HG02798 (cell line): Measurements from ENCODE around the gene MGMT.

Experiments used
- ATAC-seq: cut with Tn5 transposase; IDR thresholded peaks from one replicate; pipeline ENCODE4 v1.9.1; 2021; ENCODE audit warnings: mild to moderate bottlenecking; ENCODE audit not compliant: unreplicated experiment, poor library complexity

The MGMT gene

GRCh38 chr10:129449893-129450292 lies 17.1 kb upstream of the MGMT start:
- no peak for ATAC-seq

- ATAC-seq = no peak
These were observed 16.6 kb upstream of the MGMT start for GRCh38 chr10:129450391-129450790.

- ATAC-seq = no peak
These were observed 11.4 kb upstream of the MGMT start for GRCh38 chr10:129455625-129456024.

- no peak for ATAC-seq
These were observed 7.1 kb upstream of the MGMT start for GRCh38 chr10:129459762-129460539.

GRCh38 chr10:129462257-129462795 lies 4.7 kb upstream of the MGMT start:
- no peak for ATAC-seq

- no peak for ATAC-seq
These were observed 2.8 kb upstream of the MGMT start for GRCh38 chr10:129464251-129464650.

GRCh38 chr10:129465796-129466702 lies 992 bp upstream of the MGMT start:
- no peak for ATAC-seq

- no peak for ATAC-seq
These were observed 471 bp downstream of the MGMT start for GRCh38 chr10:129467359-129468064.

GRCh38 chr10:129468187-129468586 lies 1.1 kb downstream of the MGMT start:
- ATAC-seq = no peak

GRCh38 chr10:129470103-129470851 lies 3.2 kb downstream of the MGMT start:
- ATAC-seq = no peak

GRCh38 chr10:129471447-129472175 lies 4.6 kb downstream of the MGMT start:
- no peak for ATAC-seq

GRCh38 chr10:129472696-129473555 lies 5.9 kb downstream of the MGMT start:
- no peak for ATAC-seq

GRCh38 chr10:129474642-129475041 lies 7.6 kb downstream of the MGMT start:
- no peak for ATAC-seq

GRCh38 chr10:129476431-129476830 lies 9.4 kb downstream of the MGMT start:
- ATAC-seq = no peak

GRCh38 chr10:129477051-129477450 lies 10.0 kb downstream of the MGMT start:
- no peak for ATAC-seq

GRCh38 chr10:129481641-129482040 lies 14.6 kb downstream of the MGMT start:
- ATAC-seq = no peak

- ATAC-seq = no peak
These were observed 16.5 kb downstream of the MGMT start for GRCh38 chr10:129483430-129484010.

GRCh38 chr10:129486805-129487204 lies 19.8 kb downstream of the MGMT start:
- no peak for ATAC-seq
